NCI-H2029 (cell line): Measurements from ENCODE around the gene OGT.
"Not testable (repeated sequence)": the region's sequence is repeated elsewhere in the genome, so short reads cannot be mapped to it uniquely, and the experiment has no call there.

ENCODE experiments used
- DNase-seq: peaks from one replicate; lab custom pipeline; 2025; lab: John Stamatoyannopoulos, UW

OGT gene

GRCh38 chrX:71540801-71541200 lies 7.9 kb downstream of the OGT start:
- no peak for DNase-seq

GRCh38 chrX:71541210-71542022 lies 8.5 kb downstream of the OGT start:
- no peak for DNase-seq

DNA sequence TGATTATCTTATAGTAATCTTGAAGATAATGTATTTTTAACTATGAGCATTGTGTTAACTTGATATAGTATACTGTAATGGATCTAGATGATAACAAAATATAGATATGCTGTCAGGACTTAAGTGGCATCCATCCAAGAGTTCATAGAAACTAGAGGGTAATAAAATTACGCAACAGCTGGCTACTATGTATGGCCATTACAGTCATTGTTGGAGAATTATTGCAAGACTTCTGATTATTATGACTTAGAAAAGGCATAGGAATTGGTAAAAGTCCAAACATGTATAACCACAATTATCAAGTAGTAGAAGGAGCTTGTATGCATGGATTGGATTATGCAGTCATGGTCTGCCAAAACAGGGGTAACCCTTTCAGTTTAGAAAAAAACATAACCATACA lies 9.5 kb downstream of the OGT start:
- DNase-seq = no peak

DNA sequence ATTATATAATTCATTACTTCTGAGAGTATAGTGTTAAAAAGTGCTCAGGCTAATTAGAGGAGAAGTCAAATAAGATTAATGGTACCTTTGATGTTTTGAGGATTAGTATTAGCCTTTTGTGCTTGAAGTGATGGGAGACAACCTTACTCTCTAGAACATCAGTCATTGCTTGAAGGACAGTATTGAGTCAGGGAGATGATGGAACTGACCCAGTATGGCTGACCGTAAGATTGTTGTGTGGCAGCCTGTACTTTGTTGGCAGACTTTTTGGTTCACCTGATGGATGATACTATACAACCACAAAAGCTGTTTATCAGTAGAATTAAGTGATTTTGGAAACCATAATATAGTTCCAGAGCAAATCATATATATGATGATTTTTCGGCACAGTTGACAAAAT lies 9.9 kb downstream of the OGT start:
- DNase-seq = no peak

DNA sequence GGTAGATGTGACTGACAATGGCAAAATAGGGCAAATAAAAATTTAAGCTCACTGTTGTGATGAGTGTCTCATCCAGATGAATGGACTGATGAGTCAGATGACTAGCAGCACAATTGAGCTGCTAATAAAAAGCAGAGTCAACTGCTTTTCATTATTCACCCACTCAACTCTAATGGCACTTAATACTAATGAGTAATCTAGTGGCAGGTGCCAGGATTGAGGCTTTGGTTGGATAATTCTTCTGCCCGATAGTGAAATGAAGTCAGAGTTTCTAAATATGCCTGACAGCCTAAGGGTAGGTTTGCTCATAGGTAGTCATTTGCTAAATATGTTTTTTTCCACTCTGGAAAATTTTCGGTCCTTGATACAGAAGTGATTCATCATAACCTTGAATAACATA lies 10.4 kb downstream of the OGT start:
- DNase-seq = no peak

DNA sequence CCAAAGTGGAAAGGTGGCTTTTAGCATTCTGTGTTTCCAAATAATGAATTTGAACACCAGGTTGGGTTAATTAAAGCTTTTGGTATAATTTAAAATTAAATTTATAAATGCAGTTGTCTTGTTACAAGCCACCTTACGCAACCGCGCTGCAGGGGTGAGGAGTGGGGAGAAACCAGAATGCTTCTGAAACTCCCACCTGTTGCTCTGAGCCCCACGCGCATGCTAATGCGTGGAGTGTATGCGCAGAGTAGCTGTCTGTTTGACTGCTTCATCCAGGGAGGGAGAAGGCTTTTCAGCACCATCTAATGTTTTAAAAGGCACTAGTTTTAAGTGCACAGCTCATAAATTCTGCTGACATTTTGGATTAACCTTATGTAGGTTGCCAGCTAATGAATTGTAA lies 12.5 kb downstream of the OGT start:
- no peak for DNase-seq

DNA sequence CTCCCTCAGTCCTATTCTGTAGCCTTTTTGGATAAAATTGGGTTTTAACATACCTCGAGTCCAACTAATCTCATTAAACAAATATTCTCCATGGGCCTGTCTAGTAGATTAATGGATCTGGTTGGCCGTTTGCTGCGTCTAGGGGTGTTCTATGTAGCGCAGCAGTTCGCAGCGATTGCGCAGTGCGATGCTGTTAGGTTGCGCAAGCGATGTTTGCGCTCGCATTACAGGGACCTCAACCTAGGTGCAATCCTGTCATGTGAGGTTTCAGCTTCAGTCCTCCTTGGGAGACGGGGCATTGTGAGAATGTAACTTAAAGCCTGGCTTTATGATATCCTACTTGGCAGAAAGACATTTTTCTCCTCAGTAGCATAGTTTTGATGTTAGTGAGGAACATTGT lies 14.0 kb downstream of the OGT start:
- DNase-seq = no peak

DNA sequence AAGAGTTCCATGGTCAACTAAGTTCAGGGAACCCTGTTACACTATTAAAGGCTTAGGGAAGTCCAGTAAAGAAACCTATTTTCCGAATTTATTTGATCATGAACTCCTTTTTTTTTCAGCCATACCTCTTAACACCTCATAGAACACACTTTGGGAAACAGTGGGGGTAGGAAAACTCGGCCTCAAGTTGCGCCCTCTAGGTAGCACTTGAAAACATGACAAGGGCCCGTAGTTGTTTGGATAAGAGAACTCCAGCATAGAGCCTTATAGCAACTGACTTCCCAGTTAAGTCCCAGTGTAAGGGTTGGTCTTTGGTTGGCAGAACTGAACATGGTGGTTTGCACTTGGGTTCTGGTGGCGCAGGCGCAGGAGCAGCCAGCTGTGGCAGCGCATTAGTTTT lies 14.4 kb downstream of the OGT start:
- DNase-seq = no peak

- DNase-seq = no peak
These were observed 17.1 kb downstream of the OGT start for GRCh38 chrX:71549986-71550385.

- DNase-seq = no peak
These were observed 17.7 kb downstream of the OGT start for GRCh38 chrX:71550578-71550977.

GRCh38 chrX:71556036-71556435 lies 23.1 kb downstream of the OGT start:
- no peak for DNase-seq

DNA sequence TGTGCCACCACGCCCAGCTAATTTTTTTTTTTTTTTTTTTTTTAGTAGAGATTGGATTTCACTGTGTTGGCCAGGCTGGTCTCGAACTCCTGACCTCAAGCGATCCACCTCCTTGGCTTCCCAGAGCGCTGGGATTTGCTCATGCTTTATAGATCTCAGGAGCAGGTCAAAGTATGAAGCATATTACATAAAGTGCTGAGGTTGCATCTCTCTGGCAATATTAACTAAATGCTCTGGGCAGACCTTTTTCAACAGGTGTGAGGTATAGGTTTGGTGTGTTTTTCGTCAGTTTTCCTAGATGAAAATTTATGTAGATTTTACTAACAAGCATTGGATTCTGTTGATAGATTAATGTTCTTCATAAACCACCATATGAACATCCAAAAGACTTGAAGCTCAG lies 26.0 kb downstream of the OGT start:
- DNase-seq = no peak

DNA sequence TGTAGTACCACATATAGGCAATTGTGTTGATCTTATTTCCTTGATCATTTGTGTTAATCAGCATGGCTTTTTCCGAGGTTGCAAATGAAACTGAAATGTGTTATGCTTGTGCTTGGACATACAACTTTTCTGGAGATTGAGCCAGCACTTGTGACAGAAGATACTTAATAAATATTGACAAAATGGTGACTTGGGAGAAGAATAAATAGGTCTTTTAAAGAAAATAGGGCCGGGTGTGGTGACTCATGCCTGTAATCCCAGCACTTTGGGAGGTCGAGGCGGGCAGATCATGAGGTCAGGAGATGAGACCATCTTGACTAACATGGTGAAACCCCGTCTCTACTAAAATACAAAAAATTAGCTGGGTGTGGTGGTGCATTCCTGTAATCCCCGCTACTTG lies 26.9 kb downstream of the OGT start:
- not testable (repeated sequence) for DNase-seq

DNA sequence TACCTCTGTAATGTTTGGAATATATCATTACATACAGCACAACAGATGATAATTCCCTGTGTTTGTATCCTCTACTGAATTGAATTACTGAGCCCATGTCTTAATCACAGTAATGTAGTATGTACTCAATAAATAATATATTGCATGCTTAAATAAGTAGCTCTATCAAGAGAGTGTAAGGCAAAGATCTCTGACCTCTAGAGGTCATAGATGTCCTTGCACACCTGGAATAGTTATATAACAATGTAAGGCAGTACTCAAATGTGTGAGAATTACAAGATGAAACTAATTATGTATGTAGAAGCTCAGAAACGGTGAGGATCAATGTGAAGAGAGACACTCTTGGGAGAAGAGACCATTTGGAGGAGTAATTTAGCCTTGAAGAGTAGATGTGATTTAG lies 31.0 kb downstream of the OGT start:
- no peak for DNase-seq

DNA sequence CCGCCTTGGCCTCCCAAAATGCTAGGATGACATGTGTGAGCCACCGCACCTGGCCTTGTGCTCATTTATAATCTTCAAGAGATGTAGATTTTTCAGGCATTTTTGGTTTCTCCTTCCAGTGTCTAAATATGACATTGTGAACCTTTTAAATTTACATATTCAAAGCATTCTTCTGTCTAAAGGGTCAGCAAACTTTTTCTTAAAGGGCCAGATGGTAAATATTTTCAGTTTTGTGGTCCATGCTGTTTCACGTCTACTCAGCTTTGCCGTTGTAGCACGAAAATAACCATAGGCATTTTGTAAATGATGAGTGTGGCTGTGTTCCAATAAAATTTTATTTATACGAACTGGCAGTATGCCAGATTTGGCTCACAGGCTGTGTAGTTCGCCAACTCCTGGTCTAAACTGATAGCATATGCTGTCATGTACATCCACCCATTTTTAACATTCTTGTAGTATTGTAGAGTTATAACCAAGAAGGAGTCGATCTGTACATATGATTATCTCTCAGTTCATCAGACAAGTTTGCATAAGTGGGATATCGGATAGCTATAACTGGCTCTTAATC lies 32.7 kb downstream of the OGT start:
- no peak for DNase-seq

GRCh38 chrX:71571390-71571789 lies 38.5 kb downstream of the OGT start:
- not testable (repeated sequence) for DNase-seq

GRCh38 chrX:71573590-71573989 lies 40.7 kb downstream of the OGT start:
- no peak for DNase-seq

- DNase-seq = no peak
These were observed 44.8 kb downstream of the OGT start for GRCh38 chrX:71577682-71578081.

DNA sequence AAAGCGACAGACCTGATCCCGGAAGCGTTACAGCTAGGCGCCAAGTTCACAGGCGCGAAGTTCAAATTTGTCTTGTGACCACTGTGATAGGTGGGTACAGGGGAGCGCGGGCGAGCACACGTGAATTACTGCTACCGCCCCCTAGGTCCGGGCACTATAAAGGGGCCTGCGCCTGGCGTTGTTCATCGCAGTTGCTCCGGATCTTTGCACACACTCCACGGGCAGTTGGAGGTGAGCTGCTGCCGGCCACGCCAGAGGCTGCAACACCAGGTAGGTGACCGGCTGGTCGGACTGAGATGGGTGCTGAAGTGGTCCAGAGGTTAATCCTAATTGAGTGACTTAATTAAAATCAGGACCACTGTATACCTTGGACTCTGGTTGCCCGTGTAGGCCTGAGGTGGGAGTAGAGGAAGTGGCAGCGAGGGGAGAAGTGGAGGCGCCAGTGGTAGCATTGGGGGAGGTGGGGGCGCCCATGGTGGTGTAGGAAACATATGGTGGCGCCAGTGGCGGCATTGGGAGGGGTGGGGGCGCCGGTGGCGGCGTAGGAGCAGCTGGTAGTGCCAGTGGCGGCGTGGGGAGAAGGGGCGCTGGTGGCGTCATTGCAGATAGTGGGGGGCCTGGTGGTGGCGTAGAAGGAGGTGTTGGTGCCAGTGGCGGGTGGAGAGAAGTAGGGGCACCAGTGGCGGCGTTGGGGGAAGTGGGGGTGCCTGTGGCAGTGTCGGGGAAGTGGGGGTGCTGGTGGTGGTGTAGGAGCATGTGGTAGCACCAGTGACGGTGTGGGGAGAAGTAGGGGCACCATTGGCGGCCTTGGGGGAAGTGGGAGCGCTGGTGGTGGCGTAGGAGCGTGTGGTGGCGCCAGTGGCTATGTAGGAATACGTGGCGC lies 45.6 kb downstream of the OGT start, which contains the start of gene GCNA:
Gene GCNA, plus strand, starts transcription at position 185 of the 883 bp plus-strand sequence. CDS start 2,385 bp downstream, outside the sequence.
- DNase-seq = no peak

DNA sequence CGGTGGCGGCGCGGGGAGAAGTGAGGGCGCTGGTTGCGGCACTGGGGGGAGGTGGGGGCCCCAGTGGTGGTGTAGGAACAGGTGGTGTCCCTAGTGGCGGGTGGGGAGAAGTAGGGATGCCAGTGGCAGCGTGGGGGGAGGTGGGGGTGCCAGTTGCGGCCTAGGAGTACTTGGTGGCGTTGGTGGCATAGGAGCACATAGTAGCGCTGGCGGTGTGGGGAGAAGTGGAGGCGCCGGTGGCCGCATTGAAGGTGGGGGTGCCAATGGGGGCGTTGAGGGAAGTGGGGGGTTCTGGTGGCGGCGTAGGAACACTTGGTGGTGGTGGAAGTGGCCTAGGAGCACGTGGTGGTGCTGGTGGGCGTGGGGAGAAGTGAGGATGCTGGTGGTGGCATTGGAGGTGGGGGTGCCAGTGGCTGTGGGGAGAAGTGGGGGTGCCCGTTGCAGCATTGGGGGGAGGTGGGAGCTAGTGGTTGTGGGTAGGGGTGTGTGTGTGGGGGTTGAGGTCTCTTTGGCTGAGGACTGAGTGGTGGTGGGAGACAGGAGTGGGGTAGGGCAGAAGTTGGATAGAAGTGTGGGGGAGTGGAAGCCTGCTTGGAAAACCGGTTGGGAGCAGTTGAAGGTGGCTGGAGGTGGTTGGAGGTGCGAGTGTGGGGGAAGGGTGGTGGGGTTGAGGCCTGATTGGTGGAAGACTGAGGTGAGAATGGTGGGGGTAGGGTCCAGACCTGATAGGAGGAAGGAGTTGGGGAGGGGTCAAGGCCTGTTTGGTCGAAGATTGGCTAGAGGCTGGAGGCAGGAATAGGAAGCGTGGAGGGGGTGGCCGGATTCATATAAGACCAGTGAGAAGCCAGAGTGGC lies 46.5 kb downstream of the OGT start:
- DNase-seq = no peak

DNA sequence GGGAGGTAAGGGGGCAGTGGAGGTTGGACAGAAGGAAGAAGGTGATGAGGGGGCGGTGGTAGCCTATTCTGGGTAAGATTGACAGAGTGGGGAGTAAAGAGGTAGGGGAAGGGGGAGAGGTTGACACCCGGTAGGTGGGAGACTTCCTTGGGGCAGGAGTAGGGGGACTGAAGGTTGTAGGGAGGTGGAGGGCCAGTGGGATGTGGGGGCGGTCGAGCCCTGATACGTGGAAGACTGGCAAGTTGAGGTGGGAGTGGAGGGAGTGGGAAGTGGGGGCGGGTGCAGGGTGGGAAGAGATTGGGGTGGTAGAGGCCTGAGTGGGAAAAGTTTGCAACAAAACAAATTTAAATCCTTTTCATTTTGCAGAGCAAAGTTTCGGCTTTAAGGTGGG lies 47.1 kb downstream of the OGT start:
- no peak for DNase-seq

DNA sequence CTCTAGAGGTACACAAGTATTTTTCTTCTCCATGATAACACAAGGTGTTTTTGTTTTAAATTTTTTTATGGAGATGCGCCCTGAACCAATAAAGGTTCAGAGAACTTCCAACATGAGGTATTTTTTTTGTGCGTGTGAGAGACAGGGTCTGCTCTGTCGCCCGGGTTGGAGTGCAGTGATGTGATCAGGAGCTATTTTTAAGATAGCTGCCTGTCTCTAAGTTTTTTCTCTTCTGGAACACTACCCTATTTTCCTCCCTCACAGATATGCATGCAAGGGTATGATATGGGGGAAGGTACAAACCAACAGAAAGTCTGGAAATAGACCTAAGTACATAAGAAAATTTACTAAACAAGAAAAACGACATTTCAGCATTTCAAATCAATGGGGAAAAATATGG lies 48.3 kb downstream of the OGT start:
- no peak for DNase-seq
